Gastrocnemius medialis (tissue), 4 donors: Measurements from ENCODE around the gene LRR1. TPM values are rescaled to one million over a fixed set of nuclear protein-coding genes. Genes with fewer than 3 reads are reported as not detected.

Source experiments
- ATAC-seq, 2 donors: fragments of 150-250 bp; one replicate each; pipeline ENCODE4 v1.9.1; 2016
- DNase-seq, 2 donors: peaks; one replicate each; pipeline ENCODE4 v3.0.0-alpha.2; 2019
- H3K27ac ChIP-seq, 4 donors: fragments of 200-600 bp; sonication (generic); 1 replicate in 1 of 4; 2 replicates in 3 of 4; pipeline ENCODE4 v1.5.1; 2016 to 2018; ENCODE audit warnings: mild to moderate bottlenecking in 2 of 4, moderate library complexity in 1 of 4
- H3K27me3 ChIP-seq, 3 donors: fragments of 200-600 bp; sonication (generic) in 2 of 3; 1 replicate in 1 of 3; 2 replicates in 2 of 3; pipeline versions ENCODE4 v1.5.1 to v1.6.0; 2016 to 2019; ENCODE audit warnings: mild to moderate bottlenecking in 1 of 3, moderate library complexity in 1 of 3
- H3K36me3 ChIP-seq, 2 donors: fragments of 200-600 bp; sonication (generic) in 1 of 2; one replicate each; pipeline ENCODE4 v1.5.1; 2017 to 2018
- H3K4me1 ChIP-seq, 2 donors: fragments of 200-600 bp; sonication (generic) in 1 of 2; one replicate each; pipeline ENCODE4 v1.5.1; 2016 to 2017; ENCODE audit warnings: mild to moderate bottlenecking in 2 of 2
- H3K4me3 ChIP-seq, 4 donors: fragments of 200-600 bp; sonication (generic) in 3 of 4; 1 replicate in 1 of 4; 2 replicates in 3 of 4; pipeline ENCODE4 v1.5.1; 2016 to 2019; ENCODE audit warnings: mild to moderate bottlenecking in 2 of 4
- H3K9me3 ChIP-seq, 3 donors: fragments of 200-600 bp; sonication (generic) in 2 of 3; 1 replicate in 1 of 3; 2 replicates in 2 of 3; pipeline ENCODE4 v1.5.1; 2016 to 2019
- POLR2A ChIP-seq, 2 donors: fragments of 450-650 bp; IDR thresholded peaks; one replicate each; pipeline ENCODE4 v1.6.1; 2017; ENCODE audit warnings: antibody characterized with exemption in 2 of 2, mild to moderate bottlenecking in 2 of 2, moderate library complexity in 2 of 2
- in situ Hi-C, 4 donors: fragments of 200-750 bp; cut with MboI; loops; one replicate each; pipeline versions ENCODE4 v1.15.0 to v1.8.0; 2017; ENCODE audit warnings: low sequenced_read_pairs in 4 of 4
- intact Hi-C: fragments of 100-400 bp; cut with DNase I; formaldehyde crosslinking; loops from one replicate; pipeline ENCODE4 v1.15.1; 2023; ENCODE audit warnings: low total_unique reads
- total RNA-seq, 4 donors: library from RNA; depleted of rRNA; stranded (reverse); fragments of >200 nt; gene quantifications; one replicate each; pipeline versions ENCODE4 v1.1.0 to v1.2.3, GENCODE V29; 2016
- TF ChIP-seq, protein P1 (sequence below), 5 experiments: fragments of 450-650 bp in 3 of 5; fragments of 200-600 bp in 2 of 5; sonication (generic) in 2 of 5; IDR thresholded peaks in 4 of 5; conservative IDR thresholded peaks in 1 of 5; 1 replicate in 4 of 5; 2 replicates in 1 of 5; pipeline ENCODE4 v1.5.1; 2016 to 2019; ENCODE audit warnings: antibody characterized with exemption in 5 of 5, mild to moderate bottlenecking in 3 of 5, moderate library complexity in 3 of 5

LRR1 gene
- total RNA-seq, 4 donors from 2014 or later: 1.3 to 5.8 (median 3.7) TPM

DNA sequence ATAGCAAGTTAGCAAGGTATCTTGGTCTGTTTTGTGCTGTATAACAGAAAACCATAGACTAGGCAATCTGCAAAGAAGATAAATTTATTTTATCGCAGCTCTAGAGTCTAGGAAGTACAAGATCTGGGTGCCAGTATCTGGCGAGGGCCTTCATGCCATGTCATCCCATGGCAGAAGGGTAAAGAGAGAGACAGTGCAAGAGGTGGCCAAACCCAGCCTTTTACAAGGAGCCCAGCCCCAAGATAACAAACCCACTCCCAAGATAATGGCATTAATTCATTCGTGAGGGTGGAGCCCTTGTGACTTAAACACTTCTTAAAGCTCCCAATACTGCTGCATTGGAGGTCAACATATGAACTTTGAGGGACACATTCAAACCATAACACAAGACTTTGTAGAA lies 29.5 kb upstream of the LRR1 start:
- Histone ChIP-seq H3K36me3 (no peaks in the 10 kb centered on the region), H3K9me3 (no peaks in the 10 kb centered on the region), H3K27ac (no peak overlapping the region), H3K4me1 (no peaks in the 10 kb centered on the region), H3K27me3 (no peaks in the 10 kb centered on the region), H3K4me3 (no peak overlapping the region)
- DNase-seq (no peak), ATAC-seq (no peak)
- in situ Hi-C loops: no loop called here
- TF ChIP-seq, protein P1, sequence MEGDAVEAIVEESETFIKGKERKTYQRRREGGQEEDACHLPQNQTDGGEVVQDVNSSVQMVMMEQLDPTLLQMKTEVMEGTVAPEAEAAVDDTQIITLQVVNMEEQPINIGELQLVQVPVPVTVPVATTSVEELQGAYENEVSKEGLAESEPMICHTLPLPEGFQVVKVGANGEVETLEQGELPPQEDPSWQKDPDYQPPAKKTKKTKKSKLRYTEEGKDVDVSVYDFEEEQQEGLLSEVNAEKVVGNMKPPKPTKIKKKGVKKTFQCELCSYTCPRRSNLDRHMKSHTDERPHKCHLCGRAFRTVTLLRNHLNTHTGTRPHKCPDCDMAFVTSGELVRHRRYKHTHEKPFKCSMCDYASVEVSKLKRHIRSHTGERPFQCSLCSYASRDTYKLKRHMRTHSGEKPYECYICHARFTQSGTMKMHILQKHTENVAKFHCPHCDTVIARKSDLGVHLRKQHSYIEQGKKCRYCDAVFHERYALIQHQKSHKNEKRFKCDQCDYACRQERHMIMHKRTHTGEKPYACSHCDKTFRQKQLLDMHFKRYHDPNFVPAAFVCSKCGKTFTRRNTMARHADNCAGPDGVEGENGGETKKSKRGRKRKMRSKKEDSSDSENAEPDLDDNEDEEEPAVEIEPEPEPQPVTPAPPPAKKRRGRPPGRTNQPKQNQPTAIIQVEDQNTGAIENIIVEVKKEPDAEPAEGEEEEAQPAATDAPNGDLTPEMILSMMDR (IDR thresholded peaks at IDR 0.05 in 4 of 5, conservative IDR thresholded peaks at IDR 0.05 in 1 of 5): no peak
- TF ChIP-seq POLR2A (IDR thresholded peaks at IDR 0.05): no peak
- intact Hi-C loops: no loop called here

DNA sequence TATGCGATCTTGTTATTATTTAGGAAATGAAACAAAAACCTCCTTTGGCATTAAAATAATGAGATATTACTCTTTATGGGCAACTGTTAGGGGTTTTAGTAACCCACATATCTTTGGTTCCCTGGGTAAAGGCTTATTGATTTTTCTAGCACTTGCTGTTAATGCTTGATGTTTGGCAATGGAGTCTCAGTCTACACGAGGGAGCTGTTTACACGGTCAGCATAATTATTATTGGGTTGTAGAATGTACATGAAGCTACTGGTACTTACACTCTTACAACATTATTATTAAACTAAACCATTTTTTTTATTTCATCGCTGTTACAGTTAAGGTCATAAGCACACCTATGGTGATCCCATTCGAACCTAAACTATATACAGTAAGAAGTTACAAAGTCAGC lies 24.7 kb upstream of the LRR1 start:
- no peaks in the 10 kb centered on the region for H3K9me3 ChIP-seq
- TF ChIP-seq, protein P1 (IDR thresholded peaks at IDR 0.05 in 4 of 5, conservative IDR thresholded peaks at IDR 0.05 in 1 of 5): no peak
- no peak for TF ChIP-seq POLR2A (IDR thresholded peaks at IDR 0.05)
- peaks cover 0 to 17% of the 10 kb centered on the region in 2 donors for H3K36me3 ChIP-seq
- in situ Hi-C loops (no loop called here), intact Hi-C loops (no loop called here)
- no peak overlapping the region for H3K27ac ChIP-seq
- H3K4me1 ChIP-seq: peaks cover 3 to 10% of the 10 kb centered on the region in 2 donors
- no peak for DNase-seq
- H3K27me3 ChIP-seq: no peaks in the 10 kb centered on the region
- no peak for ATAC-seq
- no peak overlapping the region for H3K4me3 ChIP-seq

DNA sequence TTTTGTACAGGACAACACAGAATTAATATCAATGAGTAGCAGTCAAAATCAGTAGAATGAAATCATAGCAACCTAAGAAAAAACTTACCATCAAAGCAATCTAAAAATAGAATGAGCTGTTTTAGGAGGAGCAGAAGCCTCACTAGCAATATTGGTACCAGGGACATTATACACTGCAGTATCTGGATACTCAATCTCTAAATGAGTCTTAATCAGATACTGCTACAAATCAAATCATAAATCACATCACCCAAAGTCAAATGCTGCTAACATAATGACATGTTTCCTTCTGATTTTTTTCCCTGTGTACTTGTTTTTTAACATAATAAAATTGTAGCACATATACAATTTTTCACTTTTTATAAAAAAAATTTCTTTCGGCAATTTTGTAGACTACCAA lies 20.6 kb upstream of the LRR1 start:
- ATAC-seq (no peak), DNase-seq (no peak)
- Histone ChIP-seq H3K27me3 (no peaks in the 10 kb centered on the region), H3K4me3 (no peak overlapping the region), H3K9me3 (no peaks in the 10 kb centered on the region), H3K36me3 (peaks cover 0 to 27% of the 10 kb centered on the region in 2 donors), H3K27ac (no peak overlapping the region), H3K4me1 (peaks cover 15 to 21% of the 10 kb centered on the region in 2 donors)
- in situ Hi-C loops (no loop called here), intact Hi-C loops (no loop called here)
- TF ChIP-seq POLR2A (IDR thresholded peaks at IDR 0.05): no peak
- TF ChIP-seq, protein P1 (IDR thresholded peaks at IDR 0.05 in 4 of 5, conservative IDR thresholded peaks at IDR 0.05 in 1 of 5): no peak

DNA sequence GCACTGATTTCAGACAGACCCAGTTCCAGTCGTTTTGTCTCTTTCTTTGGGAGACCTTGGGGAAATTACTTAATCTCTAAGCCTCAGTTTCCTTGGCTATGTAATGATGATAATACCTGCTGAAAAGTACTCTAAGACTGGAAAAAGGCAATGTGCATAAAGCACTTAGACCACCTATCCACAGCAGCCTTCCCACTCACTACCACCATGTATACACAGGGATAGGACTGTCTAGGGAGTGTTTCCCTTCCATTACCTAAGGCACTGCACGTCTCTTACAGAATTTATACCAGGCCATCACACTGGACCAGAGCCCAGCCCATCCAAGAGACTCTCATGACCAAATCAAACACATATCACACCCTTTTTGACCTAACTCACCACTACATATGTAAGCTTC lies 18.9 kb upstream of the LRR1 start:
- TF ChIP-seq, protein P1 (IDR thresholded peaks at IDR 0.05 in 4 of 5, conservative IDR thresholded peaks at IDR 0.05 in 1 of 5): no peak
- no peak for TF ChIP-seq POLR2A (IDR thresholded peaks at IDR 0.05)
- intact Hi-C loops: no loop called here
- no peak for DNase-seq

More for the DNA sequence above, 18.9 kb upstream of the LRR1 start:
- no peak for ATAC-seq
- Histone ChIP-seq H3K36me3 (peaks cover 0 to 44% of the 10 kb centered on the region in 2 donors), H3K4me3 (no peak overlapping the region), H3K27ac (no peak overlapping the region), H3K27me3 (no peaks in the 10 kb centered on the region), H3K4me1 (peaks cover 30 to 31% of the 10 kb centered on the region in 2 donors), H3K9me3 (no peaks in the 10 kb centered on the region)
- in situ Hi-C loops: loop anchor here in 1 of 4 donors (10.0 kb wide), 1 partner anchor 55 kb away; the partner anchor contains the start of gene DNAAF2
